ENCODE measurements around the gene ALPK3.
"Not testable (repeated sequence)": the region's sequence is repeated elsewhere in the genome, so short reads cannot be mapped to it uniquely, and the experiment has no call there.

DNA sequence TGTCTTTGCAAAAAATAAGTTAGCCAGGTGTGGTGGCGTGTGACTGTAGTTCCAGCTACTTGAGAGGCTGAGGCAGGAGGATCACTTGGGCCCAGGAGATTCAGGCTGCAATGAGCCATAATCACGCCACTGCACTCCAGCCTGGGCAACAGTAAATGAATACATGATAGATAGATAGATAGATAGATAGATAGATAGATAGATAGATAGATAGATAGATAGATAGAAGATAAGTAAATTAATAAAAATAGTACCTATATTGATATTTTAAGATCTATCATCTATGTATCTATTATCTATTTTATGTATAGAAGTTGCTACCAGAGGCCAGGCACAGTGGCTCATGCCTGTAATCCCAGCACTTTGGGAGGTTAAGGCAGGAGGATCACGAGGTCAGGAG, 60.5 kb downstream of the ALPK3 start:
- TF ChIP-seq SIN3A (IDR thresholded peaks at IDR 0.05; ENCODE audit: low read depth); EZH2phosphoT487 (IDR thresholded peaks at IDR 0.05; ENCODE audit: borderline replicate concordance); POLR2A (IDR thresholded peaks at IDR 0.05; ENCODE audit: borderline replicate concordance, extremely low read depth, insufficient read depth, insufficient read length); POLR2AphosphoS5 (IDR thresholded peaks at IDR 0.05; ENCODE audit: low read depth, low read length): not testable (repeated sequence)
- TF ChIP-seq, protein P1, sequence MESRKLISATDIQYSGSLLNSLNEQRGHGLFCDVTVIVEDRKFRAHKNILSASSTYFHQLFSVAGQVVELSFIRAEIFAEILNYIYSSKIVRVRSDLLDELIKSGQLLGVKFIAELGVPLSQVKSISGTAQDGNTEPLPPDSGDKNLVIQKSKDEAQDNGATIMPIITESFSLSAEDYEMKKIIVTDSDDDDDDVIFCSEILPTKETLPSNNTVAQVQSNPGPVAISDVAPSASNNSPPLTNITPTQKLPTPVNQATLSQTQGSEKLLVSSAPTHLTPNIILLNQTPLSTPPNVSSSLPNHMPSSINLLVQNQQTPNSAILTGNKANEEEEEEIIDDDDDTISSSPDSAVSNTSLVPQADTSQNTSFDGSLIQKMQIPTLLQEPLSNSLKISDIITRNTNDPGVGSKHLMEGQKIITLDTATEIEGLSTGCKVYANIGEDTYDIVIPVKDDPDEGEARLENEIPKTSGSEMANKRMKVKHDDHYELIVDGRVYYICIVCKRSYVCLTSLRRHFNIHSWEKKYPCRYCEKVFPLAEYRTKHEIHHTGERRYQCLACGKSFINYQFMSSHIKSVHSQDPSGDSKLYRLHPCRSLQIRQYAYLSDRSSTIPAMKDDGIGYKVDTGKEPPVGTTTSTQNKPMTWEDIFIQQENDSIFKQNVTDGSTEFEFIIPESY (IDR thresholded peaks at IDR 0.05; ENCODE audit: extremely low read depth, insufficient replicate concordance, low read length), result not testable (repeated sequence)
- TF ChIP-seq, protein P2, sequence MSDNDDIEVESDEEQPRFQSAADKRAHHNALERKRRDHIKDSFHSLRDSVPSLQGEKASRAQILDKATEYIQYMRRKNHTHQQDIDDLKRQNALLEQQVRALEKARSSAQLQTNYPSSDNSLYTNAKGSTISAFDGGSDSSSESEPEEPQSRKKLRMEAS (IDR thresholded peaks at IDR 0.05), result not testable (repeated sequence)
- TF ChIP-seq, protein P3, sequence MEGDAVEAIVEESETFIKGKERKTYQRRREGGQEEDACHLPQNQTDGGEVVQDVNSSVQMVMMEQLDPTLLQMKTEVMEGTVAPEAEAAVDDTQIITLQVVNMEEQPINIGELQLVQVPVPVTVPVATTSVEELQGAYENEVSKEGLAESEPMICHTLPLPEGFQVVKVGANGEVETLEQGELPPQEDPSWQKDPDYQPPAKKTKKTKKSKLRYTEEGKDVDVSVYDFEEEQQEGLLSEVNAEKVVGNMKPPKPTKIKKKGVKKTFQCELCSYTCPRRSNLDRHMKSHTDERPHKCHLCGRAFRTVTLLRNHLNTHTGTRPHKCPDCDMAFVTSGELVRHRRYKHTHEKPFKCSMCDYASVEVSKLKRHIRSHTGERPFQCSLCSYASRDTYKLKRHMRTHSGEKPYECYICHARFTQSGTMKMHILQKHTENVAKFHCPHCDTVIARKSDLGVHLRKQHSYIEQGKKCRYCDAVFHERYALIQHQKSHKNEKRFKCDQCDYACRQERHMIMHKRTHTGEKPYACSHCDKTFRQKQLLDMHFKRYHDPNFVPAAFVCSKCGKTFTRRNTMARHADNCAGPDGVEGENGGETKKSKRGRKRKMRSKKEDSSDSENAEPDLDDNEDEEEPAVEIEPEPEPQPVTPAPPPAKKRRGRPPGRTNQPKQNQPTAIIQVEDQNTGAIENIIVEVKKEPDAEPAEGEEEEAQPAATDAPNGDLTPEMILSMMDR (IDR thresholded peaks at IDR 0.05 in 2 of 3, conservative IDR thresholded peaks at IDR 0.05 in 1 of 3; ENCODE audit: borderline replicate concordance in 1 of 3, insufficient read depth in 1 of 3, low read depth in 2 of 3, low read length in 2 of 3), result not testable (repeated sequence)
- TF ChIP-seq, protein P4, sequence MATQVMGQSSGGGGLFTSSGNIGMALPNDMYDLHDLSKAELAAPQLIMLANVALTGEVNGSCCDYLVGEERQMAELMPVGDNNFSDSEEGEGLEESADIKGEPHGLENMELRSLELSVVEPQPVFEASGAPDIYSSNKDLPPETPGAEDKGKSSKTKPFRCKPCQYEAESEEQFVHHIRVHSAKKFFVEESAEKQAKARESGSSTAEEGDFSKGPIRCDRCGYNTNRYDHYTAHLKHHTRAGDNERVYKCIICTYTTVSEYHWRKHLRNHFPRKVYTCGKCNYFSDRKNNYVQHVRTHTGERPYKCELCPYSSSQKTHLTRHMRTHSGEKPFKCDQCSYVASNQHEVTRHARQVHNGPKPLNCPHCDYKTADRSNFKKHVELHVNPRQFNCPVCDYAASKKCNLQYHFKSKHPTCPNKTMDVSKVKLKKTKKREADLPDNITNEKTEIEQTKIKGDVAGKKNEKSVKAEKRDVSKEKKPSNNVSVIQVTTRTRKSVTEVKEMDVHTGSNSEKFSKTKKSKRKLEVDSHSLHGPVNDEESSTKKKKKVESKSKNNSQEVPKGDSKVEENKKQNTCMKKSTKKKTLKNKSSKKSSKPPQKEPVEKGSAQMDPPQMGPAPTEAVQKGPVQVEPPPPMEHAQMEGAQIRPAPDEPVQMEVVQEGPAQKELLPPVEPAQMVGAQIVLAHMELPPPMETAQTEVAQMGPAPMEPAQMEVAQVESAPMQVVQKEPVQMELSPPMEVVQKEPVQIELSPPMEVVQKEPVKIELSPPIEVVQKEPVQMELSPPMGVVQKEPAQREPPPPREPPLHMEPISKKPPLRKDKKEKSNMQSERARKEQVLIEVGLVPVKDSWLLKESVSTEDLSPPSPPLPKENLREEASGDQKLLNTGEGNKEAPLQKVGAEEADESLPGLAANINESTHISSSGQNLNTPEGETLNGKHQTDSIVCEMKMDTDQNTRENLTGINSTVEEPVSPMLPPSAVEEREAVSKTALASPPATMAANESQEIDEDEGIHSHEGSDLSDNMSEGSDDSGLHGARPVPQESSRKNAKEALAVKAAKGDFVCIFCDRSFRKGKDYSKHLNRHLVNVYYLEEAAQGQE (IDR thresholded peaks at IDR 0.05; ENCODE audit: low read depth), result not testable (repeated sequence)
